ENCODE measurements around the gene TMEM258.

The TMEM258 gene

GRCh38 chr11:61757213-61757862, 35.1 kb downstream of the TMEM258 start:
- no peak for DNase-seq (ENCODE audit: low spot score)

- DNase-seq (ENCODE audit: low spot score): no peak
Observed at GRCh38 chr11:61756452-61757212, 35.8 kb downstream of the TMEM258 start.

GRCh38 chr11:61756147-61756451, 36.3 kb downstream of the TMEM258 start:
- no peak for DNase-seq (ENCODE audit: low spot score)

- DNase-seq (ENCODE audit: low spot score): no peak
Observed at GRCh38 chr11:61754534-61755482, 37.6 kb downstream of the TMEM258 start.

- DNase-seq (ENCODE audit: low spot score): no peak
Observed at GRCh38 chr11:61753672-61754071, 38.7 kb downstream of the TMEM258 start.

GRCh38 chr11:61752925-61753521, 39.4 kb downstream of the TMEM258 start:
- no peak for DNase-seq (ENCODE audit: low spot score)

- peak; percentile 92 for DNase-seq (ENCODE audit: low spot score)
Observed at GRCh38 chr11:61752117-61752924, 40.1 kb downstream of the TMEM258 start, which contains the start of gene MYRF. MYRF (plus strand) TSS chr11:61752636; CDS start chr11:61752745, 109 bp downstream.

GRCh38 chr11:61751384-61751783, 41.0 kb downstream of the TMEM258 start:
- DNase-seq (ENCODE audit: low spot score): no peak

- no peak for DNase-seq (ENCODE audit: low spot score)
Observed at GRCh38 chr11:61750631-61751273, 41.6 kb downstream of the TMEM258 start.

- DNase-seq (ENCODE audit: low spot score): no peak
Observed at GRCh38 chr11:61749591-61750217, 42.7 kb downstream of the TMEM258 start.

- DNase-seq (ENCODE audit: low spot score): no peak
Observed at GRCh38 chr11:61747967-61748285, 44.5 kb downstream of the TMEM258 start.

GRCh38 chr11:61747192-61747966, 45.0 kb downstream of the TMEM258 start:
- peak; percentile 87 for DNase-seq (ENCODE audit: low spot score)

- DNase-seq (ENCODE audit: low spot score): no peak
Observed at GRCh38 chr11:61746442-61747191, 45.8 kb downstream of the TMEM258 start.

- DNase-seq (ENCODE audit: low spot score): no peak
Observed at GRCh38 chr11:61745781-61746441, 46.5 kb downstream of the TMEM258 start.

GRCh38 chr11:61744609-61745156, 47.7 kb downstream of the TMEM258 start:
- DNase-seq (ENCODE audit: low spot score): no peak

- DNase-seq (ENCODE audit: low spot score): no peak
Observed at GRCh38 chr11:61744181-61744580, 48.2 kb downstream of the TMEM258 start.

- DNase-seq (ENCODE audit: low spot score): no peak
Observed at GRCh38 chr11:61743486-61744095, 48.8 kb downstream of the TMEM258 start.

- no peak for DNase-seq (ENCODE audit: low spot score)
Observed at GRCh38 chr11:61742391-61742790, 50.0 kb downstream of the TMEM258 start.
